ENCODE measurements around the gene THOC5. TPM values are rescaled to one million over a fixed set of nuclear protein-coding genes. Genes with fewer than 3 reads are reported as not detected.

Gene THOC5
- polyA plus RNA-seq, 2 donors, result 11.7 to 15.5 TPM

- H3K4me3 ChIP-seq (ENCODE audit: low read depth in 1 of 2, low read length in 2 of 2), result no peak overlapping the region
- H3K36me3 ChIP-seq (ENCODE audit: control insufficient read depth in 2 of 2, insufficient read depth in 2 of 2, low read length in 1 of 2), result peaks cover 23 to 33% of the 10 kb centered on the region in 2 donors
- no peaks in the 10 kb centered on the region for H3K27me3 ChIP-seq (ENCODE audit: control insufficient read depth in 1 of 2, insufficient read depth in 2 of 2, low read length in 2 of 2)
- no peaks in the 10 kb centered on the region for H3K4me1 ChIP-seq (ENCODE audit: control insufficient read depth in 2 of 2, insufficient read depth in 2 of 2, low read length in 1 of 2)
- no peaks in the 10 kb centered on the region for H3K9me3 ChIP-seq (ENCODE audit: control insufficient read depth in 2 of 2, insufficient read depth in 1 of 2, low read depth in 1 of 2, low read length in 1 of 2)
- no peak overlapping the region for H3K27ac ChIP-seq (ENCODE audit: low read depth in 2 of 2, low read length in 1 of 2)
- 59 to 68% methylated on average over 5 of the region's 5 CpGs for WGBS, 2 donors
Measured at GRCh38 chr22:29517215-29517908, 36.2 kb downstream of the THOC5 start.

GRCh38 chr22:29512031-29512430 is 41.5 kb downstream of the THOC5 start:
- WGBS, 2 donors, result 69 to 80% methylated on average over 4 of the region's 4 CpGs
- H3K9me3 ChIP-seq (ENCODE audit: control insufficient read depth in 2 of 2, insufficient read depth in 1 of 2, low read depth in 1 of 2, low read length in 1 of 2), result no peaks in the 10 kb centered on the region
- no peak overlapping the region for H3K4me3 ChIP-seq (ENCODE audit: low read depth in 1 of 2, low read length in 2 of 2)
- H3K27ac ChIP-seq (ENCODE audit: low read depth in 2 of 2, low read length in 1 of 2), result no peak overlapping the region
- no peaks in the 10 kb centered on the region for H3K4me1 ChIP-seq (ENCODE audit: control insufficient read depth in 2 of 2, insufficient read depth in 2 of 2, low read length in 1 of 2)
- H3K36me3 ChIP-seq (ENCODE audit: control insufficient read depth in 2 of 2, insufficient read depth in 2 of 2, low read length in 1 of 2), result peaks cover 18 to 37% of the 10 kb centered on the region in 2 donors
- H3K27me3 ChIP-seq (ENCODE audit: control insufficient read depth in 1 of 2, insufficient read depth in 2 of 2, low read length in 2 of 2), result no peaks in the 10 kb centered on the region

GRCh38 chr22:29511126-29511862 is 42.3 kb downstream of the THOC5 start:
- Histone ChIP-seq H3K4me1 (ENCODE audit: control insufficient read depth in 2 of 2, insufficient read depth in 2 of 2, low read length in 1 of 2) (no peaks in the 10 kb centered on the region), H3K4me3 (ENCODE audit: low read depth in 1 of 2, low read length in 2 of 2) (no peak overlapping the region), H3K9me3 (ENCODE audit: control insufficient read depth in 2 of 2, insufficient read depth in 1 of 2, low read depth in 1 of 2, low read length in 1 of 2) (no peaks in the 10 kb centered on the region), H3K36me3 (ENCODE audit: control insufficient read depth in 2 of 2, insufficient read depth in 2 of 2, low read length in 1 of 2) (peaks cover 11 to 29% of the 10 kb centered on the region in 2 donors), H3K27me3 (ENCODE audit: control insufficient read depth in 1 of 2, insufficient read depth in 2 of 2, low read length in 2 of 2) (no peaks in the 10 kb centered on the region), H3K27ac (ENCODE audit: low read depth in 2 of 2, low read length in 1 of 2) (no peak overlapping the region)
- 87 to 91% methylated on average over 8 of the region's 8 CpGs for WGBS, 2 donors

- H3K27me3 ChIP-seq (ENCODE audit: control insufficient read depth in 1 of 2, insufficient read depth in 2 of 2, low read length in 2 of 2), result no peaks in the 10 kb centered on the region
- H3K36me3 ChIP-seq (ENCODE audit: control insufficient read depth in 2 of 2, insufficient read depth in 2 of 2, low read length in 1 of 2), result peaks cover 12 to 28% of the 10 kb centered on the region in 2 donors
- H3K9me3 ChIP-seq (ENCODE audit: control insufficient read depth in 2 of 2, insufficient read depth in 1 of 2, low read depth in 1 of 2, low read length in 1 of 2), result no peaks in the 10 kb centered on the region
- H3K4me3 ChIP-seq (ENCODE audit: low read depth in 1 of 2, low read length in 2 of 2), result no peak overlapping the region
- H3K27ac ChIP-seq (ENCODE audit: low read depth in 2 of 2, low read length in 1 of 2), result no peak overlapping the region
- 87 to 93% methylated on average over 2 of the region's 2 CpGs for WGBS, 2 donors
- no peaks in the 10 kb centered on the region for H3K4me1 ChIP-seq (ENCODE audit: control insufficient read depth in 2 of 2, insufficient read depth in 2 of 2, low read length in 1 of 2)
Measured at GRCh38 chr22:29510542-29510941, 43.0 kb downstream of the THOC5 start.

GRCh38 chr22:29509815-29510214 is 43.7 kb downstream of the THOC5 start:
- peaks cover 12 to 28% of the 10 kb centered on the region in 2 donors for H3K36me3 ChIP-seq (ENCODE audit: control insufficient read depth in 2 of 2, insufficient read depth in 2 of 2, low read length in 1 of 2)

GRCh38 chr22:29509298-29509697 is 44.3 kb downstream of the THOC5 start:
- no peak overlapping the region for H3K27ac ChIP-seq (ENCODE audit: low read depth in 2 of 2, low read length in 1 of 2)
- H3K4me1 ChIP-seq (ENCODE audit: control insufficient read depth in 2 of 2, insufficient read depth in 2 of 2, low read length in 1 of 2), result no peaks in the 10 kb centered on the region
- peaks cover 12 to 28% of the 10 kb centered on the region in 2 donors for H3K36me3 ChIP-seq (ENCODE audit: control insufficient read depth in 2 of 2, insufficient read depth in 2 of 2, low read length in 1 of 2)
- H3K9me3 ChIP-seq (ENCODE audit: control insufficient read depth in 2 of 2, insufficient read depth in 1 of 2, low read depth in 1 of 2, low read length in 1 of 2), result no peaks in the 10 kb centered on the region
- H3K4me3 ChIP-seq (ENCODE audit: low read depth in 1 of 2, low read length in 2 of 2), result no peak overlapping the region
- no peaks in the 10 kb centered on the region for H3K27me3 ChIP-seq (ENCODE audit: control insufficient read depth in 1 of 2, insufficient read depth in 2 of 2, low read length in 2 of 2)

More at GRCh38 chr22:29509815-29510214, 43.7 kb downstream of the THOC5 start:
- Histone ChIP-seq H3K9me3 (ENCODE audit: control insufficient read depth in 2 of 2, insufficient read depth in 1 of 2, low read depth in 1 of 2, low read length in 1 of 2) (no peaks in the 10 kb centered on the region), H3K4me1 (ENCODE audit: control insufficient read depth in 2 of 2, insufficient read depth in 2 of 2, low read length in 1 of 2) (no peaks in the 10 kb centered on the region), H3K27ac (ENCODE audit: low read depth in 2 of 2, low read length in 1 of 2) (no peak overlapping the region), H3K4me3 (ENCODE audit: low read depth in 1 of 2, low read length in 2 of 2) (no peak overlapping the region), H3K27me3 (ENCODE audit: control insufficient read depth in 1 of 2, insufficient read depth in 2 of 2, low read length in 2 of 2) (no peaks in the 10 kb centered on the region)
- 78 to 90% methylated on average over 1 of the region's 1 CpG for WGBS, 2 donors

- Histone ChIP-seq H3K27me3 (ENCODE audit: control insufficient read depth in 1 of 2, insufficient read depth in 2 of 2, low read length in 2 of 2) (no peaks in the 10 kb centered on the region), H3K4me3 (ENCODE audit: low read depth in 1 of 2, low read length in 2 of 2) (no peak overlapping the region), H3K9me3 (ENCODE audit: control insufficient read depth in 2 of 2, insufficient read depth in 1 of 2, low read depth in 1 of 2, low read length in 1 of 2) (no peaks in the 10 kb centered on the region), H3K36me3 (ENCODE audit: control insufficient read depth in 2 of 2, insufficient read depth in 2 of 2, low read length in 1 of 2) (peaks cover 3 to 10% of the 10 kb centered on the region in 2 donors), H3K27ac (ENCODE audit: low read depth in 2 of 2, low read length in 1 of 2) (no peak overlapping the region), H3K4me1 (ENCODE audit: control insufficient read depth in 2 of 2, insufficient read depth in 2 of 2, low read length in 1 of 2) (no peaks in the 10 kb centered on the region)
- WGBS, 2 donors, result 64 to 67% methylated on average over 7 of the region's 7 CpGs
Measured at GRCh38 chr22:29503811-29504372, 49.7 kb downstream of the THOC5 start.

GRCh38 chr22:29499852-29500251 is 53.7 kb downstream of the THOC5 start:
- WGBS, 2 donors, result 83 to 94% methylated on average over 8 of the region's 8 CpGs
- Histone ChIP-seq H3K4me3 (ENCODE audit: low read depth in 1 of 2, low read length in 2 of 2) (no peak overlapping the region), H3K27ac (ENCODE audit: low read depth in 2 of 2, low read length in 1 of 2) (no peak overlapping the region), H3K4me1 (ENCODE audit: control insufficient read depth in 2 of 2, insufficient read depth in 2 of 2, low read length in 1 of 2) (no peaks in the 10 kb centered on the region), H3K36me3 (ENCODE audit: control insufficient read depth in 2 of 2, insufficient read depth in 2 of 2, low read length in 1 of 2) (no peaks in the 10 kb centered on the region), H3K27me3 (ENCODE audit: control insufficient read depth in 1 of 2, insufficient read depth in 2 of 2, low read length in 2 of 2) (no peaks in the 10 kb centered on the region), H3K9me3 (ENCODE audit: control insufficient read depth in 2 of 2, insufficient read depth in 1 of 2, low read depth in 1 of 2, low read length in 1 of 2) (no peaks in the 10 kb centered on the region)

- Histone ChIP-seq H3K4me1 (ENCODE audit: control insufficient read depth in 2 of 2, insufficient read depth in 2 of 2, low read length in 1 of 2) (no peaks in the 10 kb centered on the region), H3K4me3 (ENCODE audit: low read depth in 1 of 2, low read length in 2 of 2) (no peak overlapping the region), H3K36me3 (ENCODE audit: control insufficient read depth in 2 of 2, insufficient read depth in 2 of 2, low read length in 1 of 2) (no peaks in the 10 kb centered on the region), H3K27ac (ENCODE audit: low read depth in 2 of 2, low read length in 1 of 2) (no peak overlapping the region), H3K27me3 (ENCODE audit: control insufficient read depth in 1 of 2, insufficient read depth in 2 of 2, low read length in 2 of 2) (no peaks in the 10 kb centered on the region), H3K9me3 (ENCODE audit: control insufficient read depth in 2 of 2, insufficient read depth in 1 of 2, low read depth in 1 of 2, low read length in 1 of 2) (no peaks in the 10 kb centered on the region)
- WGBS, 2 donors, result 89 to 93% methylated on average over 1 of the region's 1 CpG
Measured at GRCh38 chr22:29493636-29494035, 59.9 kb downstream of the THOC5 start.
